Measurements from ENCODE around the gene PALD1. TPM values are rescaled to one million over a fixed set of nuclear protein-coding genes. Genes with fewer than 3 reads are reported as not detected.

Gene PALD1
- total and polyA plus RNA-seq, 7 donors = 1.8 to 33.8 (median 13.9) TPM

DNA sequence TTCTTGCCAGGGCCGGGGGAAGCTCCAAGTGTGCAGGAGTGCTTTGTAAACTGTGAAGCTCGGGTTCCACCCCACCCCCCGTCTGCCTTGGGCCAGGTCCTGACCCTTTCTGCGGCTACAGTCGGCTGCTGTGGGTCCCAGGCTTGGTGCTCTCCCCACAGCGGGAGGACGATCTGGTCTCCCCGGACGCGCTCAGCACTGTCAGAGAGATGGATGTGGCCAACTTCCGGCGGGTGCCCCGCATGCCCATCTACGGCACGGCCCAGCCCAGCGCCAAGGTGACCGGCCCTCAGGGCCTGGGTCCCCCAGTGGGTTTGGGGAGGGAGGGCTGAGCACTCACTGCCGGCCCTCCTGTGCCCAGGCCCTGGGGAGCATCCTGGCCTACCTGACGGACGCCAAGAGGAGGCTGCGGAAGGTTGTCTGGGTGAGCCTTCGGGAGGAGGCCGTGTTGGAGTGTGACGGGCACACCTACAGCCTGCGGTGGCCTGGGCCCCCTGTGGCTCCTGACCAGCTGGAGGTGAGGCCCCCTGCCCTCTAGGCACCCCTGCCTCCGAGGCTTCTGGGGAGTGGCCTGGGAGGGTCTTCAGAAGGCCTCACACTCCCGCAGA is 60.3 kb downstream of the PALD1 start:
- peaks cover 0 to 12% (median 2%) of the 10 kb centered on the region in 4 donors for H3K4me1 ChIP-seq
- no peaks in the 10 kb centered on the region for H3K9me3 ChIP-seq
- H3K27me3 ChIP-seq = no peaks in the 10 kb centered on the region
- no peak for DNase-seq
- no peak for TF ChIP-seq POLR2A (IDR thresholded peaks at IDR 0.05)
- no peak for TF ChIP-seq POLR2AphosphoS5 (IDR thresholded peaks at IDR 0.05)
- TF ChIP-seq, protein P1, sequence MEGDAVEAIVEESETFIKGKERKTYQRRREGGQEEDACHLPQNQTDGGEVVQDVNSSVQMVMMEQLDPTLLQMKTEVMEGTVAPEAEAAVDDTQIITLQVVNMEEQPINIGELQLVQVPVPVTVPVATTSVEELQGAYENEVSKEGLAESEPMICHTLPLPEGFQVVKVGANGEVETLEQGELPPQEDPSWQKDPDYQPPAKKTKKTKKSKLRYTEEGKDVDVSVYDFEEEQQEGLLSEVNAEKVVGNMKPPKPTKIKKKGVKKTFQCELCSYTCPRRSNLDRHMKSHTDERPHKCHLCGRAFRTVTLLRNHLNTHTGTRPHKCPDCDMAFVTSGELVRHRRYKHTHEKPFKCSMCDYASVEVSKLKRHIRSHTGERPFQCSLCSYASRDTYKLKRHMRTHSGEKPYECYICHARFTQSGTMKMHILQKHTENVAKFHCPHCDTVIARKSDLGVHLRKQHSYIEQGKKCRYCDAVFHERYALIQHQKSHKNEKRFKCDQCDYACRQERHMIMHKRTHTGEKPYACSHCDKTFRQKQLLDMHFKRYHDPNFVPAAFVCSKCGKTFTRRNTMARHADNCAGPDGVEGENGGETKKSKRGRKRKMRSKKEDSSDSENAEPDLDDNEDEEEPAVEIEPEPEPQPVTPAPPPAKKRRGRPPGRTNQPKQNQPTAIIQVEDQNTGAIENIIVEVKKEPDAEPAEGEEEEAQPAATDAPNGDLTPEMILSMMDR (IDR thresholded peaks at IDR 0.05) = no peak
- no peak for TF ChIP-seq EP300 (IDR thresholded peaks at IDR 0.05)
- H3K27ac ChIP-seq = no peak overlapping the region
- WGBS, 2 donors = 94 to 96% methylated on average over 27 of the region's 27 CpGs
- H3K4me3 ChIP-seq = no peak overlapping the region
- intact Hi-C loops (cut with DNase I) = no loop called here
- peaks cover 0 to 59% (median 4%) of the 10 kb centered on the region in 4 donors for H3K36me3 ChIP-seq

DNA sequence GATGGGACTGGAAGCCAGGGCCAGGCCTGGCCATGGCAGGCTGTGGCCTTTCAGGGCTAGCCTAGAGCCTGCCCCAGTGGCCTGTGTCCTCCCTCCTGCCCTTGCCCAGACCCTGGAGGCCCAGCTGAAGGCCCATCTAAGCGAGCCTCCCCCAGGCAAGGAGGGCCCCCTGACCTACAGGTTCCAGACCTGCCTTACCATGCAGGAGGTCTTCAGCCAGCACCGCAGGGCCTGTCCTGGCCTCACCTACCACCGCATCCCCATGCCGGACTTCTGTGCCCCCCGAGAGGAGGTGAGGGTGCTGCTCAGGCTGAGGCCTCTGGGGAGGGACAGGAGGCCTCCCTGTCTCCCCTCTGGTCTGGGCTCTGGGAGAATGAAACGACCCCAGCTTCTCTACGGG is 60.9 kb downstream of the PALD1 start:
- no peak for TF ChIP-seq EP300 (IDR thresholded peaks at IDR 0.05)
- TF ChIP-seq POLR2A (IDR thresholded peaks at IDR 0.05) = no peak
- TF ChIP-seq, protein P1 (IDR thresholded peaks at IDR 0.05) = no peak
- no peak for TF ChIP-seq POLR2AphosphoS5 (IDR thresholded peaks at IDR 0.05)
- Histone ChIP-seq H3K4me1 (peaks cover 0 to 12% (median 2%) of the 10 kb centered on the region in 4 donors), H3K4me3 (no peak overlapping the region), H3K27me3 (no peaks in the 10 kb centered on the region), H3K9me3 (no peaks in the 10 kb centered on the region), H3K27ac (no peak overlapping the region), H3K36me3 (peaks cover 0 to 58% (median 4%) of the 10 kb centered on the region in 4 donors)
- no peak for DNase-seq
- intact Hi-C loops (cut with DNase I) = no loop called here
- 80 to 90% methylated on average over 7 of the region's 7 CpGs for whole genome bisulfite sequencing, 2 donors

- Histone ChIP-seq H3K27ac (no peak overlapping the region), H3K27me3 (no peaks in the 10 kb centered on the region), H3K4me3 (no peak overlapping the region), H3K36me3 (peaks cover 0 to 51% (median 4%) of the 10 kb centered on the region in 4 donors), H3K9me3 (no peaks in the 10 kb centered on the region), H3K4me1 (peaks cover 0 to 12% (median 2%) of the 10 kb centered on the region in 4 donors)
- no peak for DNase-seq
- TF ChIP-seq POLR2A (IDR thresholded peaks at IDR 0.05) = no peak
- TF ChIP-seq, protein P1 (IDR thresholded peaks at IDR 0.05) = peak; percentile 65 to 82 (median 74)
- intact Hi-C loops (cut with DNase I) = loop anchor here (1.0 to 10.0 kb wide), 2 partner anchors 79 to 315 kb away; no protein-coding TSS in a partner anchor
- WGBS, 2 donors = 58 to 77% methylated on average over 17 of the region's 17 CpGs
Observed at GRCh38 chr10:70540089-70540788, 61.7 kb downstream of the PALD1 start.

GRCh38 chr10:70540789-70541360 is 62.3 kb downstream of the PALD1 start:
- no peaks in the 10 kb centered on the region for H3K9me3 ChIP-seq
- intact Hi-C loops (cut with DNase I) = loop anchor here (1.0 to 10.0 kb wide), 2 partner anchors 80 to 316 kb away; no protein-coding TSS in a partner anchor

More at GRCh38 chr10:70540789-70541360, 62.3 kb downstream of the PALD1 start:
- Histone ChIP-seq H3K4me3 (no peak overlapping the region), H3K4me1 (peaks cover 0 to 12% (median 2%) of the 10 kb centered on the region in 4 donors), H3K27ac (no peak overlapping the region), H3K27me3 (no peaks in the 10 kb centered on the region), H3K36me3 (peaks cover 0 to 51% (median 4%) of the 10 kb centered on the region in 4 donors)
- WGBS, 2 donors = 53 to 85% methylated on average over 15 of the region's 15 CpGs
- TF ChIP-seq POLR2A (IDR thresholded peaks at IDR 0.05) (no peak), EP300 (IDR thresholded peaks at IDR 0.05) (no peak), POLR2AphosphoS5 (IDR thresholded peaks at IDR 0.05) (no peak)
- TF ChIP-seq, protein P1 (IDR thresholded peaks at IDR 0.05) = no peak
- DNase-seq = no peak

Data from sigmoid colon (tissue), 7 donors.